Hepatic stellate cell (primary cell): Measurements from ENCODE around the gene PTPRE.

Experiments used
- DNase-seq: peaks from one replicate; pipeline ENCODE4 v3.0.0; 2011; ENCODE audit warnings: low spot score

PTPRE gene

DNA sequence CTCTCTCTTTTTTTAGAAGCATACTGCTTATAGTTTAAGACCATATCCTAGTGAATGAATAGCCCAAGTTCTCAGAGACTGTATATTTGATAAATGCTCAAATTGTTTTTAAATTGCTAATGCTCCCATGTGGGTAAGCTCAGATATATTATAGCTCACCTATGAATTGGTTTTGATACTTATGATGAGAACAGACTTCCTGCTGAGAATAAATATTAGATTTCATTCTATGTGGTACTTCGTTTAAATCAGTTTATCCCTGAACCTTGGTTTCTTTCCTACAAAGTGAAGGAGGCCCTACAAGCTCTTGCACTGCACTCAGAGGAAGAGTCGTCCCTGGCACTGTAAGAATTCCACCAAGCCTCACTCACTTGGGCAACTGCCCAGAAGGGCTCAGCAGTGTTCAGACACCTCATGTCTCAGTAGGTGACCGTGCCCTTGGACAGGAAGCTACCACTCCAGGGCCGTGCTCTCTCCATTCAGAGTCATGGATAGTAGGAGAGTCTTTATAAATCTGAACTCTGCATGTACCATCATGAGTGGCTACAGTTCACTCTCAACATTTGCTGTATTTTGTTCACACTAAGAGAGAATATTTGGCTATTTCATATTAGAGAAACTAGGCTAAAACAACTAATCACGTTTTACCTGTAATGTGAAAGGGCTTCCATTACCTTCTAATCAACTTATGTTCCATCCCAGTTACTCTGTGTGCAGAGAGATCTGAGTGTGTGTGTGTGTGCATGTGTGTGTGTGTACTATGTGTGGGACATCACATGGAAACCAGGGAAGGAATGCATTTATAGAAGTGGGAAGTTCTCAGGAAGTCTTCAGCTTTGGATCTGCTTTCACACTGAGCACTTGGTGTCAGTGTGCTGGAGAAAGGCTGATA is 93.8 kb downstream of the PTPRE start:
- DNase-seq = no peak

DNA sequence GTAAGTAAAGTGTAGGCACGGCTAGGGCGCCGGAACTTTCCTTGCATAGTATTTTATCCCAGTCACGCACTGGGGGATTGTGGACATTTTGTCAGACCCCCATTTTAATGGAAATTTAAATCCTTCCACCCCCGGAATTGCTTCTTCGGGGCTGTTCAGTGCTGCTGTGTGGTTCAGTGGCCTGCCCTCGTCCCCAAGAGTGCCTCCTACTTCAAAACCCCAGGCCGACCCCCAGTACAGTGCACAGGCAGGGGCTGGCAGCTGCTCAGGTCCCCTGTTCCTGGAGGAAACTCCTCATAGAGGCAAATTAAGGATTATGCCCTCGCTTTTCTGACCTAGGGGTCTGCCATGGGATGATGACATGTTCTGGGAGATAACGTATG is 94.5 kb downstream of the PTPRE start:
- no peak for DNase-seq

- no peak for DNase-seq
Measured at GRCh38 chr10:128001849-128002248, 94.9 kb downstream of the PTPRE start.

GRCh38 chr10:128003521-128003920 is 96.6 kb downstream of the PTPRE start:
- DNase-seq = no peak

DNA sequence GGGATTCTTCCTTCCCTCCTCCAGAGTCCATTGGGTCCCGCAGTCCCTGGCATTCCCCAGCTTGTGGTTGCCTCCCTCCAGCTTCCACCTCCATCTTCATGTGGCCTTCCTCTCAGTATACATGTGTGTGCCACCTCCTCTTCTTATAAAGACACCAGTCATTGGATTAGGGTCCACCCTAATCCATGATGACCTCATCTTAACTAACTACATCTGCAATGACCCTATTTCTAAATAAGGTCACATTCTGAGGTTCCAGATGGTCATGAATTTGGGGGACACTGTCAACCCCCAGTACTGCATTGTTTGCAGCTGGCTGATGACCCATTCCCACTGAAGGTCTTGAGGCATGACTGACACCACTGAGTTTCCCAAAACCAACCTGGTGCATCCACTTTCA is 99.0 kb downstream of the PTPRE start:
- DNase-seq = no peak

- no peak for DNase-seq
Measured at GRCh38 chr10:128007056-128007455, 100.2 kb downstream of the PTPRE start.

- DNase-seq = no peak
Measured at GRCh38 chr10:128007971-128008370, 101.1 kb downstream of the PTPRE start.

DNA sequence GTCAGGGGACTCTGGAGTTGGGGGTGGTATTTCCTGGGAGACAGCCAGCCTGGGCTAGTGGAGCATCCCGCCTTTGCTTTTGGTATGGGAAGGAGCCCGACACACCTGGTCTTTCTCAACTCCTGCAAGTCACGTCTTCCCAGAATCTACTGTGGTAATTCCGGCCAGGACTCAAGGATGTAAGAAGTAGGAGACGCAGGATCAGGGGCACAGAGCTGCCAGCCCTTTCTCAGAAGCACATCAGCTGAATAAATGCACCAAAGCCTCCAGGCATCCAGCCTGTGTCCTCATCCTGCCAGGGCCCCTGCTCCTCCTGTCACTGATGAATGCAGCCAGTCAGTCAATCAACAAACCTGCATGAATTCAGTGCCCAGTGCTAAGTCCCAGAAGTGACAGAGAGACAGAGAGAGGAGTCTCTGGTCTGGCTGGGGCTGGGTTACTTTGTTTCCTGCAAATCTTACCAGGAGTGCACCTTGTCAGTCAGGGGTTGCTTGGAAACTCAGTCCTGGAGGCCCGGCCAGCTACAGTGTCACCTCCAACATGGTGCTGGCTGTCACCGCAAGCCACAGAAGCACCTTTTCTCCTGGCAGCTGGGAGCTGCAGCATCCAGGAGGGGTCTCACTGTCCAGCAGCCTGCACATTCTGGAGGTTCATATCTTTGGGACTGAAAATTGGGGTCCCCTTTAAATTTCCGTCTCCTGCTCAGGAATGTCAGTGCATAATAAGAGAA is 101.8 kb downstream of the PTPRE start:
- no peak for DNase-seq

DNA sequence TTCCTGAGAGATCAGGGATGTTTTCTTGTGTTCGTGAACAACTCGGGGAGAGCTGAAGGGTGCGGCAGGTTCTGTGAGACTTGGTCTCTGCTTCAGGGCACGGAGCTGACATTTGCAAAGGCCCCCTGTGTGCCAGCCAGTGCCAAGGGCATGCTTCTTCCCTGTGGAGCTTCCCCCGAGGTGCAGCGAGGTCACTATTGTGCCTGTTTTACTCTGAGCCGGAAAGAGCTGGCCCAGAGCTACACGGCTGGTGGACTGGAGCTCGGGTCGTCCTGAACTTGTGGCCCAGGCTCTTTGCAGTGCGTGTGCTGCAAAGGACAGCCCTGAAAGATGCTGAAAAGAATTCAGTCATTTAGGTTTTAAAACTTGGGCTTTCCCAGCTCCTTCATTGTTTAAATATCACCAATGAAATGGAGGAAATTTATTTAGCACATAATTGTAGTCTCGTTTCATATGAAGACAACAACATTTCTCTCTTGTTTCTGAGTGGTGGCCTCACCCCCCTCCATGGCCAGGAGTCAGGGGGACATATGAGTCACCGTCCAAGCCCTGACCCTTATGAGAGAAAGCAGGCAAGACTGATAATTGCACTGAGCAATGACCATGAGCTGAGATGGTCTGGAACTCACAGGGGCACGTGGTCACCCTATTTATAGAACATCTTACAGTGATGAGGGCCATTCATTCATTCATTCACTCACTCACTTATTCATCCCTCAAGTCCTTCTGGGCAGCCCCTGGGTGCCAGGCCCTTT is 102.6 kb downstream of the PTPRE start:
- DNase-seq = no peak

DNA sequence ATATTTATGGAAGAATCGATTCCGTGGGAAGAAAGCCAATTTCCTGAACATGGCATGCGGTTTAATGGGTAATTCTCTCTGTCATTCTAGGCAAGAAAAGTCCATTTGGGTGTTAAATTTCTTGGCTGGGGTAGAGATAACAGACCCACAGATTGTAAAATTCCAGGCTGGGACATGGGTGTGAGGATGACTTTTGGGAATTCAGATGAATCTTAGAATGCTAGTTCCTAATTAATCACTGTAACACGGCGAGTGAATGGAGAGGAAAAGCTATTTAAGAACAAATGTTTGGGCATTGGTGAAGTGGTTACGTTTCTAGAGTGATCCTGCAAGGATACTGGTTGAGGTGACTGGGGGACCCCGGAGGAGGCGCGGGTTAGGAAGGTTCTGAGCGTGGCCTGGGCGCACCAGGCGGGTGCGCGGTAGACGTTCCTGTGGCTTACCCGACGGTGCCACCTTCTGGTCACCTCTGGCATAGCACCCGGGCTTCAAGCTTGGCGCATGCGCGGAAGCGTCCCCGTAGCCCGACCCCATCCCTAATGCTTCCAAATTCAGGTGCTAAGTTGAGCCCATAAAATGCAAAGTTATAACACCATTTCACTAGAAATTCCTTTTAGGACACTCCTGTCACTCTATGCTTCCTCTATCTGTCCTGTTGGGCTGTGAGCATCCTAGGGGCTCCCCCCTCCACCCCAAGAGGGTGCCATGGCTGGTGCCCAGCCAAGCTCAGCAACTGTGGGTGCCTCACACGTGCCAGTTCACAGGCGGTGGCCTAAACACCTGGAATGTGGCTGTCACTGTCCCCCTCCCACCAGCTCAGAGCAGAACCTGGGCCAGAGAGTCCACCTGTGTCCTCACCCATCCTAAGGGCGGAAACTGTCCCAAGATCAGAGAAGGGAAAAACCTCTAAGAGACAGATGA is 104.4 kb downstream of the PTPRE start:
- DNase-seq = peak; percentile 91

DNA sequence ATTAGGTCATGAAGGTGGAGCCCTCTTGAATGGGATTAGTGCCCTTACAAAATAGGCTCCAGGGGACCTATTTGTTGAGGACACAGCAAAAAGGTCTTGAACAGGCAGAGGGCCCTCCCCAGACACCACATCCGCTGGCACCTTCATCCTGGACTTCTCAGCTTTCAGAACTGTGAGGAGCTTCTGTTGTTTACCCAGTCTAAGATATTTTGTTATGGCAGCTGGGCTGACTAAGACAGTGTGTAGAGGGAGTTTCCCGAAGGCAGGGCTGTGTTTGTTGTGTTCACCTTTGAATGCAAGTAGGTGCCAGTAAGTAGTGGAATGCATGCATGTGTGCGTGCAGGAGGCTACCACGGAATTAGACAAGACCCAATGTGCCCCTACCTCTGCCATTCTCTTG is 106.7 kb downstream of the PTPRE start:
- DNase-seq = no peak

DNA sequence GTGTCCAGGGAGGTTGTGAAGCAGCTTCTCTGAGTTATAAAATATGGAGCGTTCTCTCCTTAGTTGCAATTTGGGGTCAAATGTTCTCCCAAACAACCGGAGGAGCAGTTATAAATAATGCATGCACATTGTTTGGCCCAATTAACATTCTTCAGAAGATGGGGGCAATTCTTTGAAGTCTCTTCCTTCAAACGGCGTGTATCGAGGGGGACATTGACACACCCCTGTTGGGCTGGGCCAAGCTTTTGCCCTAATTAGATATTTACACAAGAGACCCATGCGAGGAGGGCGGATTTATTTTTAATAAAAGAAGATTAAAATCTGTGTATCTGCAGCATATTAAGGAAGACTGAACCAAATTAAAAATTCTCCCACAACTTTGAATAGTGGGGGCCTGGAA is 107.3 kb downstream of the PTPRE start:
- no peak for DNase-seq

GRCh38 chr10:128016423-128017060 is 109.6 kb downstream of the PTPRE start:
- DNase-seq = no peak

GRCh38 chr10:128017822-128018221 is 110.9 kb downstream of the PTPRE start:
- no peak for DNase-seq

- DNase-seq = no peak
Measured at GRCh38 chr10:128018236-128018635, 111.3 kb downstream of the PTPRE start.

DNA sequence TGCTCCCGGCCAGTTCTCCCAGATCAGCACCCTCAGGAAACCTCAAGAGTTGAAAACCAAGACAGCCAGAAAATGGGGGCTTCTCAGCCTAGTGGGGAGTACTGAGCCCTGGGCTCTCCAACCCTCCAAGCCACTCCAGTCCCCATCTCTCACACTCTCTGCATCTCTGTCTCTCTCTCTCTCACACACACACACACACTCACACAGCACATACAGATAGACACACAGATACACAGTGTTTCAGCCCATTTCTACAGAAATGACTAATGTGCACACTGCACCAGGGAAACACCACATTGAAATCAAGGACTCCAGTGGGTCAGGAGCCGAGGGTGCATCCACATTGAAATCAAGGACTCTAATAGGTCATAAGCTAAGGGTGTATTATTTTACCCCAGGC is 111.8 kb downstream of the PTPRE start:
- DNase-seq = no peak

DNA sequence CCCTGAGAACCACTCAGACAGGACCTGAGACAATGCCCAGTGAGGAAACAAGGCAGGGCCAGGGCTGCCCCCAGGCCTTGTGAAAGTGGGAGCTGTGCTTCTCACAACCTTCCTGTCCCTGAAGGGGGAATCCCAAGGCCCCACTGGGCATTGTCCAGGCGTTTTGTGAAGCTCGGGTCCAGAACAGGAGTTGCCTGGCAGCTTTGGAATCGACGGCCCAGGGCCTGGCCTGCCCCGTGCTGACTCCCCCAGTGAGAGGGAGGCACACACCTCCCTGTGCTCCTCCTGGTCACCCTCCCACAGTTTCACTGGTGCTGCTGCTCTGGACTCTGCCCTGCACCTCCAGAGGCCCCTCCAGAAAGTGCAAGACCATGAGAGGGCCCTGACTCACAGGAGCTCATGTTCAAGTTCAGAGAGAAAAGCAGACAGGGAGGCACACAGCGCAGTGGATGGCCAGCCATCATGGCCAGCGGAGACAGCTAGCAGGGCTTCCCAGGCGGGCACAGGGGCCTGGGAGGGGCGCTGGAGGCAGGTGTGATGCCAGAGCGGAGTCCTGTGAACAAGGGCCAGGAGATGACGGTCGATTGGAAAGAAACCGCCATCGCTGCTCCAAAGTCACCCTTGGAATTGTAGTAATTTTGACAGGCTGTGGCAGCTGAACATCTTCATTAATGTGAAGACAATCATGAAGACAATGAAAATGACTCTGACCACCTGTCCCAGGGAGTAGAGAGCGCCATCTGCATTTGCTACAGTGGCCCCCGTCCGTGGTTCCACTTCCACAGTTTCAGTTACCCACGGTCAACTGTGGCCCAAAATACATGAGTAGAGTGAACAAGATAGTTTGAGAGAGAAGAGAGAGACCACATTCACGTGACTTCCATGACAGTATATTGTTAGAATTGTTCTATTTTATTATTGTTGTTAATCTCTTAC is 115.6 kb downstream of the PTPRE start:
- no peak for DNase-seq

- no peak for DNase-seq
Measured at GRCh38 chr10:128024426-128024825, 117.5 kb downstream of the PTPRE start.

DNA sequence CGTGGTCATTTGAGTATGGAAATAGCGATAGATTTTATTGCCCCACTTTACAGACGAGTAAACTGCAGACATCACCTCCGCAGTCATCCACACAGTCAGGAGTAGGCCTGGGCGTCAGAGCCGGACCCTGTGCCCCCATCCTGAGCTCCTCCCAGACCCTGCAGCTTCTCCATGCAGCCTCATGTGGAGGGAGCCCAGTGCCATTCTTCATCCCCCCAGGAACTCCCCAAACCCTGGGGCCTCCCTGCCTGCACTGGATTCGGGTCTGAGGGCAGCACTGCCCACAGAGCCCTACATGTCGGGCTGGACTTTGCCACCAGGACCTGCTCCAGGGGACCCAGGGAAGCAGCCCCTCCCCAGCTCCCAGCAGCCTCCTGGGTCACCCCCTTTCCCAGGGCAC is 118.5 kb downstream of the PTPRE start:
- DNase-seq = no peak

- no peak for DNase-seq
Measured at GRCh38 chr10:128025951-128026350, 119.0 kb downstream of the PTPRE start.
